Erythroblast (primary cell): ENCODE measurements around the gene MAPK4.

Experiments used
- GATA1 ChIP-seq: IDR thresholded peaks from 2 replicates; pipeline ENCODE4 v1.6.1; 2011; ENCODE audit warnings: low read depth, mild to moderate bottlenecking, control low read depth, low read length, moderate library complexity
- POLR2A ChIP-seq: IDR thresholded peaks from 2 replicates; pipeline ENCODE4 v1.6.1; 2011; ENCODE audit warnings: mild to moderate bottlenecking, low read length

- TF ChIP-seq POLR2A: no peak
- no peak for TF ChIP-seq GATA1
Measured at GRCh38 chr18:50594012-50594411, 34.1 kb downstream of the MAPK4 start.
